Right forelimb (tissue), 1 donor: ENCODE measurements around the gene THPO.

Experiments used
- DNase-seq: peaks from one replicate; pipeline ENCODE4 v3.0.0-alpha.2; 2018

The THPO gene

DNA sequence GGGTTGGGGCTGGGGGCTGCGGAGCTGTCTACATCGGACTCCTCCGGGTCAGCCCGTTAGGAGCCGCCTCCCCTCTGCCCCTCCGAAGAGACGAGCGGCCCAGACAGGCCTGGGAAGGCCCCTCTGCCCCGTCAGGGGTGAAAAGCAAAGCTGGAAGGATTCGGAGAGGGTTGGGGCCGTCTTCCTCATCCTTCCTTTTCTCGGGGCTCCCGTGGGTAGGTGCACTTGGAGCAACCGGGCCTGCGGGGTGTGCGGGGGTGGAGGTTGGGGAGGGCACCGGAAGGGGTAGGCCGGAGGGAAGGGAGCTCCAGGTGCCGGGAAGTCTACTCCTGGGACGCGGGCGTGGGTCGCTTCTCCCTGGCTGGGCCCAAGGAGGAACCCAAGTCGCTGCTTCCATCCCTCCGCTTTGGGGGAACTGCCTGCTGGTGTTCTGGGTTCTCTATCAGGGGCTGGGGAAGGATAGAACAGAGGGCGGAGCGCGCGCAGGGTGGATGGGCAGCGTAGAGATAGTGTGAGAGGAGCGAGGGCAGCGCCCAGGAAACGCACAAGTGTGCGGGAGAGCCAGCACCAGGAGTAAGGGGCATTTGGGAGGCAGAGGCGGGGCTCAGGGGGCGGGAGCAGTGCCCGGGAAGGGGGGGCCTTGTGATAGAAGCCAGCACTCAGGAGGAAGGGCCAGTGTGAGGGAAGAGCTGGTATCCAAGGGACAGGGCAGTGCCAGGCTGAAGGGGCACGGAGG, 15.9 kb downstream of the THPO start:
- peak; percentile 71 for DNase-seq

DNA sequence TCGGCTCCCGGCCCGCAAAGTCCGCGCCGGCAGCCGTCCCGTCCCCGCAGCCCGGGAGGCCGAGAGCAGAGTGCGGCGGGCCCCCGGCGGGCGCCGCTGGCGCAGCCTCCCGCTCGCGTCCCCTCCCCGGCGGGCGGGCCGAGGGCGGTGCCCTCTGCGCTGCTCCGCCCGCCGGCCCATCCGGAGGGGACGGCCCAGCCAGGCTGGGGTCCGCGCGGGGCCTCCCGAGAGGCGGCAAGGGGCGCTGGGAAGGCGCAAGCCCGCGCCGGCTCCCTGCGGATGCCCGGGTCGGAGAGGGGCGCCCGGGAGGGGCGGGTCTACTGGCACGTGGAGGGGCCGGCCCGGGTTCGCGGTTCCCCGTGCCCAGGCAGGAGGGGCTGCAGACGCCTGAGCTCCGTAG, 16.5 kb downstream of the THPO start, which contains the start of the genes CLCN2 and POLR2H:
Gene CLCN2 (minus strand): TSS at position 74 of the 400 bp plus-strand sequence. CDS start 126 bp downstream, outside the sequence.
Gene POLR2H (plus strand): TSS at position 179 of the 400 bp plus-strand sequence. CDS start 1,783 bp downstream, outside the sequence.
- peak; percentile 80 for DNase-seq

DNA sequence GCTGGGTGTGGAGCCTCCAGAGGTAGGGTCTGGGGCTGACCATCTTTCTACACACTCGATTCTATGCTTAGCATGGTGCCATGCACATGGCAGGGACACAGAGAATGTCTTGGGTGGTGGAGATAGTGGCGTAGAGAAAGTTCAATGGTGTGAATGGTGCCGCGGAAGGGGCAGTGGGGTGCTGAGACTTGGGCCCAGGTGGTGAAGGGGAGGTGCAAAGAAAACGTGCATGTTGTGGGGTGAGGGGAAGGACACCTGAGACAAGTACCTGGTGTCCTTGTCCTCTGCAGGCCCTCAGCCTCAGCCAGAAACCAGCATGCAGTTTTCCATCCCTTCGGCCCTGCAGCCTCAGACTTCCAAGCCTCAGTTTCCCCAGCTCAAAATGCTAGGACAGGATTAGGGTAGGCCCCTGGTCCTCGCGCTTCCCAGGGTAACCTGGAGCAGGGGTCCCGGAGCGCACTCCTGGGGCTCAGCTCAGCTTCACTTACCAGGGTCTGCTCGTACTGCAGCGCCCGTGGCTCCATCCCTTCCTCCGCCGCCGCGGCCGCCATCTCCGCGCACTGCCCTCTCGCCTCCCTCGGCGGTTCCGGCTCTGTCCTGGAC, 17.0 kb downstream of the THPO start:
- DNase-seq, result no peak

DNA sequence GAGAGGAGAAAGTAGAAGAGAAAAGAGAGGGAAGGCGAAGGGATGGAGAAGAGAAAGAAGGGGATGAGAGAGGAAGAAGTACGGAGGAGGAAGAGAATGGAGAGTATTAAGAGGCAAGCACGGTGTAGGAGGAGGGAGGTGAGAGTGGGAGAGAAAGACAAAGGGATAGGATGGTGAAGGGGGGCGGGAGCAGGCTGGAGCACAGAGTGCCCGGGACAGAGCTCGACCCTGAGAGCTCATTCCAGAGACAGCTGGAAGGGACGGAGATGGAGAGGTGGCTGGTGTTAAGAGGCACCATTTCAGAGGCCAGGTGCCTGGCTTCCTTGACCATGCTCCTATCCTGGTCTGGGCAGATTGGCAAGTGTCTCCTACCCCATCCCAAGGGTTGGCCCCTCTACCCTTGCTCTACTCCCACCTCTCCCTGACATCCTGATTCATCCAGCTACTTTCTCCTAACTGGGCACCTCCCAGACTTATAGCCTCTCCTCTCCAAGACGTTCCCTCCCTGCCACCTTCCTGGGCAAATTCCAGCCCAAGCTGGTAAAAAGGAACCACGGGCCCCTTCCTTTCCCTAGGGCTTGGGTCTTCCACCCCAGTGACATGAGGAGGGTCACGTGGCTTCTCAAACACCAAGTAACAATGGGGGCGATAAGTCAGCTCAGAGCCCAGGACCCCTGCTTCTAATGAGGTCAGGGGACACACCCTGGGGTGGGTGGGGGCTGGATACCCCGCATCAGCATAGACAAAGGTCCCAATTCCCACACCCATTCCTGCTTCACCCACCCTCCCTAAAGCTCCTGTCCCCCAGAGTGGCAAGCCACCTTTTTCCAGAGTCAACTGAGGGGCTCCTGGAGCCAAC, 17.7 kb downstream of the THPO start:
- no peak for DNase-seq

DNA sequence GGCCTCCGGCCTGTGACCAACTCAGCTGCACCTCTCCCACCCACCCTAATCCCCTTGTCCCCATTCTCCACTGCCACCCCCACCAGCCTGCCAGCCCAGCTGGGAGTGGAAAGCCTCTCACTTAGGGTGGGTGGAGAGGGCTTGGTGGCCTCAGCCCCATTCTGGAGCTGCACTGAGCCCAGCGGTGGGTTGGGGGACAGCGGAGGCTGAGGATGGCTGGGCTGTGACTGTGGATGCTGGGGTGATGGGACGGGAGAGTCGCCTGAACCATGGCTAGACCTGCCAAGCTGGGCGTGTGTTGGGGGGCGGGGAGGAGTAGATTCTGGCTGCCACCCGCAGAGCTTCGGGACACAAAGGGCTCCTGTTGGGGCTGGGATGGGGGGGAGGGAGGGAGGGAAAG, 18.4 kb downstream of the THPO start:
- no peak for DNase-seq

DNA sequence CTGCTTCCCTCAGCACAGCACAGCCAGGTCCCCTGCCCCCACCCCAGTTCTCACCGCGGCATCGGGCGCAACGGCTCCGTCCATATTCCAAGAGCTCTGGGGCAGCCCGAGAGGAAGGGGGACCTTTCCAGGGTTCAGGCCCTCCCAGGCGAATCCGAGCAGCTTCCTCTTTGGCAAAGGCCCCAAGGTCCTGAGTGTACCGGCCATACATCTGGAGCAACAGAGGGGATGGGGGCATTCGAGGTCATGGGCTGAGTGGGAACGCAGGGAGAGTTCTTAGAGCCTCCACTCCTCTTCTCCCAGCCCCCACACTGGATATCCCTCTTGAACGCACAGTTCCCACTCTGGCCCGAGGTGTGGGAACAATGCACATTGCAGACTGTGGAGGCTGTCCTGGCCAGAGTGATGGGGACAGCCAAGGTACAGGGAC, 19.1 kb downstream of the THPO start:
- no peak for DNase-seq

DNA sequence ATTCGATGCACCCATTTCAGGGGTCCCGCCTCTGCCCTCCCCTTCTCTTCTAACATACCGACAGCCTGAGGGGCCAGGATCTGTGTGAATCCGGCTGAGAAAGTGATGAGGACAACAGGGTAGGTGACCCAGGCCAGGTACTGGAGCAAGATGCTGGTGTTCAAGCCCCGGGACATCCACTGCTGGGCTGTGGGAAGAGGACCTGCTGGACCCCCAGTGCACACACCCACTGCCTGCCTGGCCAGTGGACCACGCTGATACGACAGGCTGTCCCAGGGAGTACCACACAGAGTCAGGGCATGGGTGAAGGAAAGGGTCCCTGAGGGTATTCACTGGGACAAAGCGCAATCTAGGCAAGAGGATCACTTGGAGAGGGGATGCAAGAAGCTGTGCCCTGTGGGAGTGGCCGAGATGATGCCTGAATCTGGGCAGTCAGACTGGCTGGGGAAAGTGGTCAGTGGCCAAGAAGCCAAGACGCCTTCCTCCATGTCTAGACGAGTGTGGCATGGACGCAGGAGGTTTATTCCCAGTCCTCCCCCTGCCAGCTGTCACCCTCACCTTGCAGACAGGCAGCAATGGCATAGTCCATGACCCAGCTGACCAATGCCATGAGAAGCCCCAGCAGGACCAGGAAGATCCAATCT, 19.8 kb downstream of the THPO start:
- no peak for DNase-seq

DNA sequence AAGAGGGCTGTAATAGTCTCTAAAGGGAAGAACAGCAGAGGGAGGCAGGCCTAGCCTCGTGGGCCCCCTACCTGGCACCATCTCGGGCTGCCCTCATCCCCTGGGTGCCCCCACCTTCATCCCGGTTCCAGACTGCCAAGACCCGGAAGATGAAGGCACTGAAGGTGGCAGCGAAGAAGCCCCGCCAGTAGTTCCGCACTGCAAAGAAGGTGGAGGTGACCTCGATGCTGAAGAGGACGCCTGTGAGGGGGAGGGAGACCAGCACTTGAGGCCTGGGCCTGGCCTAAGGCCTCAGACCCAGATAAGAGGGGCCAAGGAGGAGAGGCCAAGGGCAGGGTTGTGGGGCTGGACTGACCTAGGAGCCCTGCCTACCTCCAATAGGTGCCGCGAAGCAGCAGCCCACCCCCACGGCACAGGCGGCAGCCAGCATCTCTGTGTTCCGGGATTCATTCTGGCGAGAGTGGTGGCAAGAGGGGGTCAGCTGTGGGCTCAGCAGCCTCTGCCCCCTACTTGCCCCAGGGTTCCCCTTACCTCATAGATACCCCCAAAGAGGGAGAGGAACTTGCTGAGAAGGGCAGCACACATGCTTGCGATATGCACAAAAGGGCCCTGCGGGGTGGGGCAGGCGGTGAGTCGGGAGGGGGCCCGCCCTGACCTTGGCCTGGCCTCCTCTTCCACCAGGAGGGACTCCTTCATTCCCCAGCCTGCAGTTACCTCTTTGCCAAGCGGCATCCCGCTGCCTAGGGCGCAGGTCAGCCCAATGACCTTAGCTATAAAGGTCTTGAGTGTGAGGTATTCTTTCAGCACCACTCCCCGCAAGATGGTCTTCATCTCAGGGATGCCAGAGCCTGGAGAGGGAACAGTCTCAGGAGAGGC, 20.5 kb downstream of the THPO start:
- no peak for DNase-seq

DNA sequence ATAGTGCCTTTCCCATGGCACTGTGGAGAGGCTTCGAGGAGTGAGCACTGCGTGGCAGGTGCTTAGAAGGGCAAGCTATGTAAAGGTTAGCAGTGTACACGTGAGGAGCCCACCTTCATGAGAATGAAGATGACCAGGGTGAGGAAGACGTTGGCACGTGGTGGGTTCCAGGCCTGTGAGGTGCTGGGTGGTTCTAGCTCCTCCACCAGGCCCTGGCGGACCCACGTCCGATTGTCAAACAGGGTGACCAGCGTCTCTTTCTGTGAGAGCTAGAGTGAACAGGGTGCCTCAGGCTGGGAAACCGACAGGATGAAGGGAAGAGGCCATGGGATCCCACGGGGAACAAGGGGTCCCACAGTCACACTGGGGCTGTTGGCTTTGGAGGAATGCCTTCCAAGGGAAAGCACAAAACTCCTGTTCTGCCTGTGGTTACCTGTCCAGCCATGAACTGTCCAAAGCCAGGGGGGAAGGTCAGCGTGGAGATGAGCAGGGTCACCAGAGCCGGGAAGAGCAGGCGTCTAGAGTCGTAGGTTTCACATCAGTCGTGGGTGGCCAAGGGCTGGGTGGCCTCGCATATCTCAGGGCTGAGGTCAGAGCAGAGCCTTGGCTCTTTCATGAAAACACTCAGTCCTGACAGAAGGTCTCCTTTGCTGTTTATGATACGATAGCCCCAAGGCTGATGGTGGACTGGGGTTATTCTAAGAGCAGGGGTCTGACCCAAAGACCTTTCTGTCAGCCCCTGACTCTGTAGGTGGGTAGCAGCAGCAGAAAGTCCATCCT, 22.6 kb downstream of the THPO start:
- no peak for DNase-seq

DNA sequence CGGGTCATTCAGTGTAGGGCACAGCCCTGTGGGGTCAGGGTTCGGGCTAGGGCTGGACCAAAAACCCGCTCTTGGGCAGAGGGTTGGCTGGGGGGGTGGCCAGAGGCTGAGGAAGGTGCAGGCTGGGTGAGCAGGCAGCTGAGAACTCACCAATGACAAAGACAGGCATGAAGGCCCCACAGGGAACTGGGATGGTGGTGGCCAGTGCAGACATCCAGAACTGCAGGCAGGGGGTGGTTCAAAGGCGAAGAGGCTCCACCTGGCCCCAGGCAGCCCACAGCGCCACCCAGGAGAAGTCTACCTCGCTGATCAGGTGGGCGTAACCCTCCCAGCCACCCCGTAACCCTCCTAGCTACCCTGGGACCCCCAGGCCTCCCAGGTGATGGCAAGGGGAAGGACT, 23.3 kb downstream of the THPO start:
- DNase-seq, result no peak

DNA sequence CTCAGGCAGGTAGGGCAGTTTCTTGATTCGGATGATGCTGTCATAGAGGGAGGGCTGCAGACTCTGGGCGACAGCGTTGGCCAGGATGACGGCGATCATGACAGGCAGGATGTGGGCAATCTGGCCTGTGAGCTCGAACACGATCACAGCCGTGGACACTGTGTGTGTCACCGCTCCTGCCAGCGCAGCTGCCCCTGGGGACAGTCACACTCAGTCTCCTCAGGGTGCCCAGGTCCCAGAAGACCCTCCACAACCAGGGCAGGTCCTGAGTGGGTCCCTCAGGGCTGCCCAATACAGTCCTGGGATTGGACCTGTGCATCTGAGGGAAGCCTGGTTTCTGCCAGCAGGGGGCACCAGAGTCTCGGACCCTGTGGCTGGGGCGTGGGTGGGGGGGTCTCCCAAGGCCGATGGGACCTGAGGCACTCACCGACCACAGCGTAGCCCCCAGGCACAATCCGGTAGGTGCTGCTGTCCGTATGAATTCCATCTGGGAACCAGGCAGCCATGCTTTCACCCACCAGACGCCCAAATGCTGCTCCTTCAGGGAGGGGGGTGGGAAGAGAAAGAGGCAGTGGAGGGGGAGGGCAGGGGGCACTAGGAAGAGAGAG, 23.8 kb downstream of the THPO start:
- no peak for DNase-seq

DNA sequence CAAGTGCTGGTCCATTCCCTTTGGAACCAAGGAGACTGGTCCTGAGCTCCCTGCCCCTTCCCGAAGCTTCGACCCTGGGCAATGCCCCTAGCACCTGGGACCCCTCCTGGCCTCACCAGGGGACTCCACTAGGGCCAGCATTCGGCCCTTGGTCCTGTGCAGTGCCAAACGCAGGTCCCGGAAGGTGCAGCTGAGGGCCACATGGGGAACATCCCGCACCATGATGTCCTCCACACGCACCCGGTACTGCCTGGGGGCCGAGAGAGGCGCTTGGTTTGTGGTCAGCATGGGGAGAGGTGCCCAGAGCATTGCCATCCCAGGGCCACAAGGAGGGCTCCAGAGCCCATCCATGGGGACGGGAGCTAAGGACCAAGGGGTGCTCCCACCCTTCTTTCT, 24.5 kb downstream of the THPO start:
- DNase-seq, result no peak

DNA sequence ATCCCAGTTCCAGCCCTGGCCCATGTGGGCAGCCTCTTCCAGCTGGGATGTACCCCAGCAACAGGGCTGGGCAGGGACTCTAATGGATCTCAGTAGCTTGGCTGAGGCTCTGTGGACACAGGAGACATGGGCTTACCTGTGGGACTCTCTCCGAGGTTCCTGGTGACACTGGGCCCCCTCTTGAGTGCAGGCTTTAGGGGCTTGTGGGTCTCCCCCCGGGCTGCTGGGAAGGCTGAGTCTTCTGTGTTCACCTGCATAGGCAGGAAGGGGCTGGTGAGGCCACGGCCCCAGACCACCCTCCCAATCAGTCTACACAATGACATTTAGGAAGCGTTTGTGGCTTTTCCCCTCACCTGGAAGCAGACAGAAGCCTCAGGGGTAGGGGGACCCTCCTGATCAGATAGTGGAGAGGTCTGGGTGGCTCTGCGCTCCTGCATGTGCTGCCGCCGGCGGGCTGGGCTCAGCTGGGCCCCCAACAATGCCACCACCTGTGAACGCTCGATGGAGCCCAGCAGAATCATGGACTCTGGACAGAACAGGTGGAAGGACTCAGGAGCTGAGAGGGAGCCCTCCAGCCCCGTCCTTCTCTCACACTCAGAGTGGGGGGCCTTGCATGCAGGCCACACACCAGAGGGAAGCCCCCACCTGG, 25.0 kb downstream of the THPO start:
- no peak for DNase-seq

DNA sequence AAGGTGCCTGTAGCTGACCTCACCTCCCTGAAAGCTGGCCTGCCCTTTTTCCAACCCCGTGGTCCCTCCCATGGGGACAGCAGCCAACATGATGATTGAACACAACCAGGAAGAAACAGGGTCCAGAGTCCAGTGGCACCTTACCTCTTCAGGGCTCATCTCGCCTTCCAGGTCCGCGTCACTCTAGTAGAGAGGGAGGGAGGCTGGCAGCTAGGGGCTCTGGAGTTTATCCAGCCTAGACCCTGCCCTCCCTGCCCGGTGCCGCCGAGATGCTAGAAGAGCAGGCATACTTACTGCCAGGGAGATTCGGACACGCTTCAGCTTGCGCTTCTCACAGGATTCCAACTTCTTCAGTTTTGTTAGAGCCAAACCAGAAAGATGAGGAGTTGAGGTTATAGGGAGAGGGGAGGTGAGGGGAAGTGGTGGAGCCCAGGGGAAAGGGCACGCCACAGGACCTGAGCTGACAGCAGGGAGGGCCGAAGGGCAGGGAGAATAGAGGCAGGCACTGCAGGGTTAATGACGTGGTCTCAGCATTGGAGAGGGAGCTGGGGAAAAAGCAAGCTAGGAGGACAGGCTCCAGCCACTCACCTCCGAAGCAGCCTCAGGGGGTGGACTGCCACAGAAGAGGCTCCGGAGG, 25.7 kb downstream of the THPO start:
- no peak for DNase-seq

DNA sequence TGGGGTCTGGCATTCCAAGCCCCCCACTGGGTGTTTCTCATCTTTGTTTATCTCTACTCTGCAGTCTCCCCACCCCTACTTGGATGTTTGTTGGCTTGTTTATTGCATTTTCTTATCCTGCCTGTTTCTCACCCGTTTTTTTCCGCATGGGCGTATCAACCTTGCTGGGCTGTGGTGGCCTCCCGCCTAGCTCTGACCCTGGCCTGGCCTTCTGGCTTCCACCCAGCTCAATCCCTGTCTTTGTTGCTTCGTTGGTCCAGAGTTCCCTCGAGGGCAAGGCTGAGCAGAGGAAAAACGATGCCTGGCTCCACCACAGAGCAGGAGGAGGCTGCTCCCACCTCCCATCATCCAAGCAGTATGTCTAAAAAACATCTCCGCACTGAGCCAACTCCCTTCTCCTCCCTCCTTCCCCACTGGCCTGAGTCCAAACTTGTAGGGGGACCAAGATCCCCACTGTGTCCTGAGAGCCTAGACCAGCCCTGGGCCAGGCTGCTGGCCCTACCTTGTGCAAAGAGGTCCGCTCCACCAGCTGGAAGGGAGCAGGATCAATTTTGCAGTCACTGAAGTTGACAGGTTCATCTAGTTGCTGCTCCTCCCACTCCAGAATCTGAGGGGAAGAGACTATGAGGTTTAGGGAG, 26.4 kb downstream of the THPO start:
- no peak for DNase-seq

DNA sequence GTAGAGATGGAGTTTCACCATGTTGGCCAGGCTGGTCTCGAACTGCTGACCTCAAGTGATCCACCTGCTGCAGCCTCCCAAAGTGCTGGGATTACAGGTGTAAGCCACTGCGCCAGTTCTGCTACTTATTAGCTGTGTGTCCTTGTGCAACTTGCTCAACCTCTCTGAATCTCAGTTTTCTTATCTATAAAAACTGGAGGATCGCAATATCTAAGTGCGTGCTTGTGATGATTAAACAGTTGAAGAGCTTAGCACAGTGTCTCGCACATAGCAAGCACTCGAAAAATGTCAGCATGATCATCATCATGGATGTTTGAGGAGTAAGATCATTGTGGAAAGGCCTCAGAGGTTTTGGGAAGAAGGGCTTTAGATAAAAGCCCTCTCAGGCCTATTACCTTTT, 27.4 kb downstream of the THPO start:
- DNase-seq, result no peak

DNA sequence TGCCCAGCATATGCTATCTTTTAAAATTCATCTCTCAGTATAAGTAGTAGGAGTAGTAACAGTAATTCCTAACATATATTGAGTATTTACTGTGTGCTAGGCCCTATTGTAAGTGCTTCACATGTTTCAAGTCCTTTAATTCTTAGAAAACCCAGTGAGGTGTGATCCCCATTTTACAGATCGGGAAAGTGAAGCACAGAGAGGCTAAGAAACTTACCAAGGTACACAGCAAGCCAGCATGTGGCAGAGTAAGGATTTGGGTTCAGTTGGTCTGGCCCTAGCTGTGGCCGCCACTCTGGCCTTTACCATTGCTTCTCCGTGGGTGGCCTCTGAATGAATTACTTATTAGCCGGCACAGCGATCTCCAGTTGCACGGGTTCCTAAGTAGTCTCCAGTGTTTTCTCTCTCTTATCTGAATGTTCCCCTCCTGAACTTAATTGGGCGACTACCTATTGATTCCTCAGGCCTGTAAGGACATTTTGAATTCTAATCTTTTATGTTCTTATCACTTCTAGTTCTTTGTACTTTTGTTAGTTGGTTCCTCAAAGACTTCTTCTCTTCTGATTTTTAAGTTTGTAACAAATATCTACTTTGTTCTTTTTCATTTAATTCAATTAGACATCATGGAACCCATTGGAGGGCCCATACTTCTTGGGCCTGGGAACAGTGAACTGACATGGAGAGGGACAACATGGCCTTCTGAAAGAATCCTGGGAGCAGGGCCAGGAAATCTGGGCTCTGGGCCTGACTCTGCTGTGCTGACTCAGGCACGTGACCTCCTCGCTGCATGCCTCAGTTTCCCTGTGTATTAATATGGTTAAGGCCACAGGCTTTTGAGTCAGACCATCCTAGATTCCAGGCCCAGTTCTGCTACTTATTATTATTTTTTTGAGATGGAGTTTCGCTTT, 28.2 kb downstream of the THPO start:
- DNase-seq, result no peak

DNA sequence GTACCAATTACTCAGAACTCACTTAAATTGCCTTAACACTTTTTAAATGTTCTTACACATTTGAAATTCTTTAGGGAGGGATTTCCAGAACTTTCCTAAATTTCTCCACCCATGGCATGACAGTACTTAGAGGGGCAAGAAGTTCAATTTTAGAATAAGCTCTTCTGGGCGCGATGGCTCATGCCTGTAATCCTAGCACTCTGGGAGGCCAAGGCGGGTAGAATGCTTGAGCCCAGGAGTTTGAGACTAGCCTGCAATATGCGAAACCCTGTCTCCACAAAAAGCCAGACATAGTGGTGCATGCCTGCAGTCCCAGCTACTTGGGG, 30.0 kb downstream of the THPO start:
- no peak for DNase-seq
